Calu3 (cell line): ENCODE data around the gene ATIC. TPM values are rescaled to one million over a fixed set of nuclear protein-coding genes. Genes with fewer than 3 reads are reported as not detected.
"Not testable (repeated sequence)": the region's sequence is repeated elsewhere in the genome, so short reads cannot be mapped to it uniquely, and the experiment has no call there.

Experiments
- BruUV-seq: library from RNA; stranded (reverse); fragments of 400-500 nt; replicated peaks from 2 replicates; lab custom pipeline; 2021; lab: Mats Ljungman, UMichigan
- CTCF ChIA-PET: fragments of 300-600 bp; sonication (Branson Sonifier 250); formaldehyde crosslinking; loops from one replicate; lab custom pipeline; 2022; ENCODE audit warnings: antibody characterized with exemption; lab: Charles Lee
- DNase-seq: peaks from one replicate; pipeline ENCODE4 v3.0.0; 2022
- H3K27ac Mint-ChIP-seq: one replicate; pipeline ENCODE4 v1.8.0; 2022; ENCODE audit warnings: mixed read lengths; ENCODE audit not compliant: unreplicated experiment
- H3K27me3 Mint-ChIP-seq: one replicate; pipeline ENCODE4 v1.8.0; 2022; ENCODE audit warnings: mixed read lengths; ENCODE audit not compliant: unreplicated experiment
- H3K36me3 Mint-ChIP-seq: one replicate; pipeline ENCODE4 v1.8.0; 2022; ENCODE audit warnings: mild to moderate bottlenecking, moderate library complexity, mixed read lengths; ENCODE audit not compliant: insufficient read depth, unreplicated experiment
- H3K4me1 Mint-ChIP-seq: one replicate; pipeline ENCODE4 v1.8.0; 2022; ENCODE audit warnings: mild to moderate bottlenecking, low read depth, mixed read lengths; ENCODE audit not compliant: unreplicated experiment
- H3K4me3 Mint-ChIP-seq: one replicate; pipeline ENCODE4 v1.8.0; 2022; ENCODE audit warnings: mild to moderate bottlenecking, low read depth, moderate library complexity, mixed read lengths; ENCODE audit not compliant: unreplicated experiment
- H3K9me3 Mint-ChIP-seq: one replicate; pipeline ENCODE4 v1.8.0; 2022; ENCODE audit warnings: low read depth, mixed read lengths; ENCODE audit not compliant: unreplicated experiment
- CTCF ChIP-seq: fragments of 200-600 bp; IDR thresholded peaks from one replicate; pipeline ENCODE4 v1.8.0; 2022; ENCODE audit warnings: antibody characterized with exemption; ENCODE audit not compliant: unreplicated experiment
- intact Hi-C: fragments of 100-400 bp; cut with micrococcal nuclease; formaldehyde crosslinking; loops from one replicate; pipeline ENCODE4 v1.10.0; 2022; ENCODE audit not compliant: unreplicated experiment
- total RNA-seq: library from RNA; stranded (reverse); gene quantifications from 2 replicates; pipeline ENCODE4 v1.2.3, GENCODE V29; 2022

ATIC gene
- total RNA-seq, 1 experiment from 2014 or later = 219 TPM

GRCh38 chr2:215357660-215358059, 45.8 kb downstream of the ATIC start:
- no peaks in the 10 kb centered on the region for H3K4me1 Mint-ChIP-seq
- CTCF ChIA-PET = no interaction called here
- H3K36me3 Mint-ChIP-seq = peaks cover 14% of the 10 kb centered on the region
- intact Hi-C loops = no loop called here
- no TSS peak for BruUV-seq
- H3K27me3 Mint-ChIP-seq = no peaks in the 10 kb centered on the region
- TF ChIP-seq CTCF = no peak
- no peak overlapping the region for H3K27ac Mint-ChIP-seq
- no peaks in the 10 kb centered on the region for H3K9me3 Mint-ChIP-seq
- DNase-seq = no peak
- H3K4me3 Mint-ChIP-seq = no peak overlapping the region

- no TSS peak for BruUV-seq
- Mint-ChIP-seq H3K4me1 (no peaks in the 10 kb centered on the region), H3K36me3 (peaks cover 8% of the 10 kb centered on the region), H3K27me3 (no peaks in the 10 kb centered on the region), H3K9me3 (no peaks in the 10 kb centered on the region), H3K4me3 (no peak overlapping the region), H3K27ac (no peak overlapping the region)
- intact Hi-C loops = no loop called here
- DNase-seq = no peak
- TF ChIP-seq CTCF = no peak
- CTCF ChIA-PET = no interaction called here
These were observed 46.5 kb downstream of the ATIC start for GRCh38 chr2:215358312-215358845.

- H3K36me3 Mint-ChIP-seq = peaks cover 10% of the 10 kb centered on the region
- CTCF ChIA-PET = no interaction called here
- no peaks in the 10 kb centered on the region for H3K4me1 Mint-ChIP-seq
- H3K27ac Mint-ChIP-seq = no peak overlapping the region
- no peak overlapping the region for H3K4me3 Mint-ChIP-seq
- no peak for TF ChIP-seq CTCF
- BruUV-seq = no TSS peak
- intact Hi-C loops = no loop called here
- DNase-seq = no peak
- no peaks in the 10 kb centered on the region for H3K27me3 Mint-ChIP-seq
- H3K9me3 Mint-ChIP-seq = no peaks in the 10 kb centered on the region
These were observed 47.2 kb downstream of the ATIC start for GRCh38 chr2:215358891-215359575.

GRCh38 chr2:215359576-215359922, 47.7 kb downstream of the ATIC start:
- CTCF ChIA-PET = no interaction called here
- TF ChIP-seq CTCF = no peak
- no TSS peak for BruUV-seq
- intact Hi-C loops = no loop called here
- no peak overlapping the region for H3K27ac Mint-ChIP-seq
- no peaks in the 10 kb centered on the region for H3K9me3 Mint-ChIP-seq
- peaks cover 10% of the 10 kb centered on the region for H3K36me3 Mint-ChIP-seq
- H3K4me1 Mint-ChIP-seq = no peaks in the 10 kb centered on the region
- no peak overlapping the region for H3K4me3 Mint-ChIP-seq
- DNase-seq = no peak
- no peaks in the 10 kb centered on the region for H3K27me3 Mint-ChIP-seq

GRCh38 chr2:215360059-215360458, 48.2 kb downstream of the ATIC start:
- H3K9me3 Mint-ChIP-seq, H3K4me1 Mint-ChIP-seq, DNase-seq, H3K27ac Mint-ChIP-seq, BruUV-seq, CTCF ChIA-PET, H3K4me3 Mint-ChIP-seq, H3K27me3 Mint-ChIP-seq, intact Hi-C loops: not testable (repeated sequence)
- H3K36me3 Mint-ChIP-seq = peaks cover 12% of the 10 kb centered on the region
